DMS53 treated with DMSO at 0.1 percent for 48 hours (cell line): ENCODE measurements around the gene ADAMTS1.
A peak's percentile ranks its signal among the peaks of the same experiment; 100 is the strongest.

ENCODE experiments used
- DNase-seq: peaks from one replicate; lab custom pipeline; 2025; ENCODE audit not compliant: unreplicated experiment; lab: John Stamatoyannopoulos, UW

Gene ADAMTS1

GRCh38 chr21:26813426-26813998 is 31.7 kb downstream of the ADAMTS1 start:
- DNase-seq: no peak

- DNase-seq: no peak
Observed at GRCh38 chr21:26812173-26812572, 33.0 kb downstream of the ADAMTS1 start.

DNA sequence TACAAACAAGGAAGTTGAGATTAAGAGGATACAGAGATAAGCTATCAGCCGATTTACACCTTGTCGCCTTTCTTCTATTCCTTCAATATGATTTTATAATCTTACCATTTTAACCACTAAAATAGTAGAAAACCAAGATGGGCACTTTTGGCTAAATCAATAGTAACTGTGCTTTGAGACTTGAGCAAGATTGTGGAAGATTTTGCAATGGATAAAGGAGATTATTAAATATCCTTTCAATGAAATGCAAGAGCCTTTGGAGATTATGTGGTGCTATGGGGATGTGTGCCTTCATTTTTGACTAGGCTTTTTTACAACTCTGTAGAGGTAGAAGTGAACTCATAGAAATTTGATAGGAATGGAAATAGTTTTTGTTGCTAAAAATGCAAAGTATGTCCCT is 33.7 kb downstream of the ADAMTS1 start:
- DNase-seq: no peak

DNA sequence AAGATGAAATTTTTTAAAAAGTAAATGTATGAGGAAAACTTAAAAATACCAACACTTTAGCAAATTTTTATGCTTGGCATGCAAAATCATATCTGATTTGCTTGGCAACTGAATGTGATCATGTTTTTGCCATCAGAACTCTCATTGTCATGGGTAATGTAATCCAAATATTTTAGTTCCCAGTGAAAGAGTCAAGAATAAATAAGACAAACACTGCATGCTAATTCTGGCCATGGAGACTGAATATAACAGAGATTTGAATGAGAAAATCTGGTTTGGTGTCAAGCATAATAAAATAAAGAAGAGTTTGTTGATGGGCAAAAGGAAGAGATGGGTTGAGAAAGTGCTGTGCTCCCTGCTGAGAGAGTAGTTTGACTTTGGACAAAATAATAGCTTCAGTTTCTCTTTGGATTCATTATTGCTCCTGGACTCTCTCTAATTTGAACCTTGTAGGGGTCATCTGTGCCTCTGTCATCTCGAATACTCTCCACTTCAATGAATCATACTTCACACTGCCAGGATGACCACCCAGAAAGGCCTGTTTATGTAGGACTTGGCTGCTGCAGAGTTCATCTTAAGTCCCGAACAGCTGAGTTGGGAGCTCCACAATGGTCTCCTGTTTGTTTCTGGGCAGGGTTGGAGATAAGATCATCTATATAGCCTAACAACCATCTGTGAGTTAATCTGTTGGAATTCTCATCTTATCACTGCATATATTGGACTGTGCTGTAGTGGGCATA is 34.4 kb downstream of the ADAMTS1 start:
- no peak for DNase-seq

DNA sequence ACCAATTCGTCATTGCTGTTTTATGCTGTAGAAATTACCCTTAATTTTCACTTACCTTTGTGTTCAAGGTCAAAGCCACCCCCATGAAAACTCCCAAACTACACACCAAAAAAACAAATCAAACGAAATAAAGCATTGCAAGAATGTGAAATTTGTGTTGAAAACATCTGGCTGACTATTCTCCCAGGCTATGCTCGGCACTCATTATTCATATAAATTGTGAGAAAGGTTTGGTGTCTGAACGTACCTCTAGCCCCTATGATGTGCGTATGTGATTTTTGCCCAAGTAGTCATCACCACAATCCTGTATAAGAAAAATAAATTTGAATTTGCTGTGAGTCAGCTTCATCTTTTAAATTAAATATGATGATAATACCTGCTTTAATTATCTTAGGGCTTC is 34.9 kb downstream of the ADAMTS1 start:
- no peak for DNase-seq

GRCh38 chr21:26809745-26810144 is 35.5 kb downstream of the ADAMTS1 start:
- no peak for DNase-seq

GRCh38 chr21:26806801-26807295 is 38.4 kb downstream of the ADAMTS1 start:
- DNase-seq: no peak

DNA sequence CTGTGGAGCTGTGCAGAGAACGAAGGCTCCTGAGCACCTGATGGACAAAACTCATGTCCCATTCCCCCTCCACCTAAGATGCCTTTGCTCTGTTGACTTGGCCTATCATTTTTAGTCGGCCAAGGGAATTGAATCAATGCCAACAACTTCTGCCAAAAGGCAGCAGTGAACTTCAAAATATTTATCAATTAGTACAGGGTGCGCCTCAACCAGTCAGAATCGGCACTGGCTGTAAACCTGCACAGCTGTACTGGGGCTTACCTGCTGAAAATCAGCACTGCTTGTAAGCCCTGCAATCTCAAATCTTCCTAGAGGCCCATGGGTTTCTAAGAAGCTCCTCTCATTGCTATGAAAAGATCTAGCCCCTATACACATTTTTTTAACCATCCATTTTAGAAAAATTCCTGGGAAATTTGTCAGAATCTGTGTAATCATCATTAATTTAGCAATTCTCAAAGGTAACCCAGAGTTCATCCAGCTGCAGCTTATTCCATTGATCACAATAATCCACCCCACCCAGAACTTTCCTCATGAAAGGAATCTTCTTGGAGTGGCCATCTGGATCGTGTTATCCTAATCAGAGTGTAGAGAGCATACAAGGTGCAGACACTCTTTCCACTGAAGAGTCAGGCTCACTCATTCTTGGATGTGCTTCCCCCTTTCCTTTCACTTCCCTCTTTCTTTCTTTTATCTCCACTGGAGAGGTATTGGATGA is 40.2 kb downstream of the ADAMTS1 start:
- DNase-seq: no peak

DNA sequence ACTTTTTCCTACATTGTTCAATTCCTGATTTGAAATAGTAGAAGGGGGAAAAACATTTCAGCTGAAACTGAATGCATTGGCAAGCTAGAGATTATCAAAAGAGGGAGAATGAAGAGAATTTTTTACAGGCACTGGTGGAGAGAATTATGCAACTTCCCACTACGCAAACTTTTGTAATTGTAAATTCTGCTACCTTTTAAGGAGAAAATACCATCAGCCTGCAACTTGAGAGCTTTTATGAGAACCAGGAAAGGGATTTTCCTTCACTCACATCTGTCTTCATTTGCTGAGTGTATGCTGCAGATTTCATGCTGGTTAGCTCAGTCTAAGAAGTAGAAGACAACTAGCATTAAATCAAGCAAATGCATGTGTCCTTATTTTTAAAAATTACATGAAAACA is 43.7 kb downstream of the ADAMTS1 start:
- DNase-seq: no peak

DNA sequence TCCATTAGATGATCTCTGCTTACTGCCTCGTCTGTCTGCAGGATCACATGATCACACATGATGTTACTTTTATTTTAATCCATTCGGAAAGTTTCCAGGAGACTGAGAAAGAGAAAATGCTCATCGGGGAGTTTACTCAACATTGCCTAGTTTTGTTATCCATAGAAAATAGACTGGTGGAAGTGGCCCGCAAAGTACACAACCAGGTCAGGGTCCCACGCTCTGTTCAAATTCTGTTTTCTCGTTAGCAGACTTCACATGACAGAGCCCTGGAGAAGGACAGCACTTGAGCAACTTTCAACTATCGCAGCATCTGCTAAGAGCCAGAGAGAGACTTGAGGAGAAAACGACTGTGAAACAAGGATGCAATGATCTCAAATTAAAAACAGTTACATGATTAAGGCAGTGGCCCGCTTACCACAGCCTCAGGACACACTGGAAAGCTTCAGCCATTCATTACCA is 44.2 kb downstream of the ADAMTS1 start:
- DNase-seq: no peak

GRCh38 chr21:26800455-26800854 is 44.8 kb downstream of the ADAMTS1 start:
- DNase-seq: no peak

GRCh38 chr21:26800001-26800400 is 45.2 kb downstream of the ADAMTS1 start:
- no peak for DNase-seq

DNA sequence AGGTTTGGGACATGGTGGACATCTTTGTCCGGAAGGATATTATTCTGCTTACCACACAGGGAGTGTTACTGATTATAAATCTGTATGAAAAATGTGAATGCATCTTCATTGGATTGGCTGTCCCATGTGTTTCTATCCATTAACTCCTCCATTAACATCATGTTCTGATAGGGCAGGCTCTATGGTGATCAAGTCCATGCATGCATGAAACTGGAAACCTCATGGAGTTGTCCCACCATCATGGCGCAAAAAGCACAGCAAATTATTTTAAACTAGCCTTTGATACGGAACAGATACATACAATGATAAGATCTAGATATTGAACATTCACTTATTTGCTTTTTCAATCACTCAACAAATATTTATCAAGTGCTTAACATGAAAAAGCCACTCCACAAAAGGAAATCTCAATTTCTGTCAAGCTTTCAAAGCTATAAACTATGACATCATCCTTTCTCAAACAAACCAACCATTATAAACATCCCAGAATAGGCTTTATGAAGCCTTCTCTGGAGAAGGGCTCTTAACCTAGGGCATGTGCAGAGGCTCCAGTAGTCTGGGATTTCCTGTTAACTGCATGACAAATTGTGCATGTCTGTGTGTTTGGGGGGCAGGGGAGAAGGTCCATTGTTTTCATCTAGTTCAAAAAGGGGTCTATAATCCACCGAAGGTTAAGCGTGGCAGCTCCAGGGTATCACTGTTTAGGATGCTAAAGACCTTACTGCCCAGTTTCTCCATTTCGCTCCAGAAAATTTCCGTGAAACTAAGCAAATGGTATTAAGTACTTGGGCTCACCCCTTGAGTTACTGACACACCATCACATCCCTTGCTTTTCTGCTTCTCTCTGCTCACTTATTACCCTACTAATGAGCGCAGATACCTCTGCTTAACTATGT is 46.1 kb downstream of the ADAMTS1 start:
- peak; percentile 90 for DNase-seq

DNA sequence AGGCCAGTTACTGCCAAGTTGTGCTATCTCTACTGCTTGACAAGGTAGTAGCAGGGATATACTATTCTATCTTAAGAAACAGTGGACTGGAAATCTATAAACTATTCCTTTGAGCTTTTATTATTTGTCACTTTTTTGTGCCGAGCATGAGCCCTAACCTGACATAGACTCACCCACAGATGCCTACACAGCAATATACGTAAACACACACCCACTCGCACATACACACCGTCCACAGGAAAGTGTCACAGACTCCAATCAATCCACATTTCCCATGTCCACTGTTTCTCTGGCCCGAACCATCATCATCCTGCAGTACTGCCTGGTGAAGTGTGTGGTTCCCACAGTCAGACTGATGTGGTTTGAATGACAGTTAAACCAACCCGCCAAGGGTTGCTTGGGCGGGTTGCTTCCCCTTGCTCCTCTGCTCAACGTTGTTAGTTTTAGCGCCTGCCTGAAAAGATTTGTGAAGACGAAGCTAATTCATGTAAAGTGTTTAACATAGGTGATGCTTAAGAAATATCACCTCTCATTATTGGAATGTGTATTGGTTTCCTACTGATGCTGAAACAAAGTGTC is 47.2 kb downstream of the ADAMTS1 start:
- no peak for DNase-seq

DNA sequence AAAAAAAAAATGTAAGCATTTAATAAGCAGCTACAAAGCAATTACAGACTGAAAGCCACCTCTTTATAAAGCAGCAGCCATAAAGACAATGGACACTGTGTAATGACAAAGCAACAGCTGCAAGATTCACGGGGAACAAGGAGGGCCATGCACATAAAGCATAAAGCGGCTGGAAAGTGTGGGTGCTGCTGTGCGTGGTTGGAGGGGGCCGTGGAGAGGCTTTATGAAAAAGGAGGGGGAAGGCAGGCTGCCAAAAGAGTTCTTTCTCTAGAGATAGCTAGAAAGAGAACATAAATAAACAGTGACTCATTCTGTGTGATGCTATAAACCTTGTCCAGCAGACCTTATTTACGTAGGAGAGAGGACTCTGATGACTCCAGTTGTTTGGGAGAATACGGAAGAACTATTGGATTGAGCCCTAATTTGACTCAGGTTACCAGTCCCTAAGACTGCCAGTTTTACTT is 49.3 kb downstream of the ADAMTS1 start:
- DNase-seq: peak; percentile 92

- DNase-seq: no peak
Observed at GRCh38 chr21:26795412-26795805, 49.8 kb downstream of the ADAMTS1 start.

- no peak for DNase-seq
Observed at GRCh38 chr21:26794597-26795411, 50.4 kb downstream of the ADAMTS1 start.

GRCh38 chr21:26790296-26790695 is 54.9 kb downstream of the ADAMTS1 start:
- peak; percentile 7 for DNase-seq

- DNase-seq: no peak
Observed at GRCh38 chr21:26788790-26789189, 56.4 kb downstream of the ADAMTS1 start.
